OCI-LY7 (cell line): ENCODE data around the gene CMIP. TPM values are rescaled to one million over a fixed set of nuclear protein-coding genes. Genes with fewer than 3 reads are reported as not detected.

Experiments
- BruUV-seq: library from RNA; stranded (reverse); fragments of 400-500 nt; replicated peaks from 2 replicates; lab custom pipeline; 2021; lab: Mats Ljungman, UMichigan
- CTCF ChIA-PET: fragments of 300-600 bp; sonication (Branson Sonifier 250); formaldehyde crosslinking; loops from one replicate; lab custom pipeline; 2022; ENCODE audit warnings: antibody characterized with exemption; ENCODE audit not compliant: unreplicated experiment; lab: Charles Lee
- POLR2A ChIA-PET: fragments of 300-600 bp; sonication (Branson Sonifier 250); formaldehyde crosslinking; loops from one replicate; lab custom pipeline; 2022; ENCODE audit warnings: antibody characterized with exemption; lab: Charles Lee
- DNase-seq: peaks from one replicate; pipeline ENCODE4 v3.0.0-alpha.2; 2015; ENCODE audit warnings: low spot score
- H2AFZ ChIP-seq: fragments of 200-600 bp; sonication (generic), shearing (Covaris generic); 2 replicates; pipeline ENCODE4 v1.6.1; 2014; ENCODE audit warnings: mild to moderate bottlenecking, antibody characterized with exemption, low read length, moderate library complexity
- H3K27ac ChIP-seq: fragments of 200-600 bp; sonication (generic); 2 replicates; pipeline ENCODE4 v1.5.1; 2014; ENCODE audit warnings: mixed run types, low read depth, mild to moderate bottlenecking, moderate library complexity, low read length, inconsistent platforms; ENCODE audit not compliant: poor library complexity, severe bottlenecking
- H3K36me3 ChIP-seq: fragments of 200-600 bp; sonication (generic); 2 replicates; pipeline ENCODE4 v1.6.1; 2014; ENCODE audit warnings: mild to moderate bottlenecking, antibody characterized with exemption, low read length, moderate library complexity, mixed read lengths; ENCODE audit not compliant: insufficient read depth
- H3K4me1 ChIP-seq: fragments of 200-600 bp; sonication (generic); 2 replicates; pipeline ENCODE4 v1.5.1; 2014; ENCODE audit warnings: mild to moderate bottlenecking, low read length; ENCODE audit not compliant: insufficient read depth, poor library complexity, severe bottlenecking
- H3K4me2 ChIP-seq: fragments of 200-600 bp; sonication (generic); 2 replicates; pipeline ENCODE4 v1.6.1; 2014; ENCODE audit warnings: mild to moderate bottlenecking, low read length
- H3K4me3 ChIP-seq: fragments of 200-600 bp; sonication (generic); 2 replicates; pipeline ENCODE4 v1.5.1; 2014; ENCODE audit warnings: mild to moderate bottlenecking, low read depth, low read length; ENCODE audit not compliant: poor library complexity, severe bottlenecking
- H3K79me2 ChIP-seq: fragments of 200-600 bp; sonication (generic); 2 replicates; pipeline ENCODE4 v1.6.1; 2016; ENCODE audit warnings: low read depth, mild to moderate bottlenecking, low read length, moderate library complexity, mixed read lengths; ENCODE audit not compliant: insufficient read depth
- H3K9me2 ChIP-seq: fragments of 200-600 bp; sonication (generic); 2 replicates; pipeline ENCODE4 v1.6.1; 2016; ENCODE audit warnings: mild to moderate bottlenecking, low read length, mixed read lengths; ENCODE audit not compliant: insufficient read depth
- H3K9me3 ChIP-seq: fragments of 200-600 bp; sonication (generic); 2 replicates; pipeline ENCODE4 v1.6.1; 2014; ENCODE audit warnings: mild to moderate bottlenecking, mixed run types, low read length, mixed read lengths
- H4K20me1 ChIP-seq: fragments of 200-600 bp; sonication (generic); 2 replicates; pipeline ENCODE4 v1.6.1; 2014; ENCODE audit warnings: mild to moderate bottlenecking, antibody characterized with exemption, low read length, moderate library complexity, mixed read lengths; ENCODE audit not compliant: insufficient read depth
- EZH2phosphoT487 ChIP-seq: fragments of 200-600 bp; sonication (generic); IDR thresholded peaks from 2 replicates; pipeline ENCODE4 v1.6.1; 2018; ENCODE audit warnings: low read depth, borderline replicate concordance, mild to moderate bottlenecking, mixed run types, antibody characterized with exemption, low read length, moderate library complexity, mixed read lengths
- intact Hi-C: fragments of 100-400 bp; cut with micrococcal nuclease; formaldehyde crosslinking; loops from one replicate; pipeline ENCODE4 v1.10.0; 2022; ENCODE audit not compliant: unreplicated experiment
- total RNA-seq, 2 experiments: library from RNA; depleted of rRNA in 1 of 2; stranded (reverse); fragments of >200 nt in 1 of 2; shearing (Covaris generic) in 1 of 2; gene quantifications; 2 replicates each; pipeline ENCODE4 v1.2.3, GENCODE V29; 2014 to 2022
- TF ChIP-seq, protein P1 (sequence below): fragments of 200-600 bp; sonication (generic); conservative IDR thresholded peaks from 2 replicates; pipeline ENCODE4 v1.5.1; 2014; ENCODE audit warnings: mild to moderate bottlenecking, antibody characterized with exemption, low read length, moderate library complexity, mixed read lengths

The CMIP gene
- total RNA-seq, 2 experiments from 2014 or later, result 15.4 to 70.3 TPM

DNA sequence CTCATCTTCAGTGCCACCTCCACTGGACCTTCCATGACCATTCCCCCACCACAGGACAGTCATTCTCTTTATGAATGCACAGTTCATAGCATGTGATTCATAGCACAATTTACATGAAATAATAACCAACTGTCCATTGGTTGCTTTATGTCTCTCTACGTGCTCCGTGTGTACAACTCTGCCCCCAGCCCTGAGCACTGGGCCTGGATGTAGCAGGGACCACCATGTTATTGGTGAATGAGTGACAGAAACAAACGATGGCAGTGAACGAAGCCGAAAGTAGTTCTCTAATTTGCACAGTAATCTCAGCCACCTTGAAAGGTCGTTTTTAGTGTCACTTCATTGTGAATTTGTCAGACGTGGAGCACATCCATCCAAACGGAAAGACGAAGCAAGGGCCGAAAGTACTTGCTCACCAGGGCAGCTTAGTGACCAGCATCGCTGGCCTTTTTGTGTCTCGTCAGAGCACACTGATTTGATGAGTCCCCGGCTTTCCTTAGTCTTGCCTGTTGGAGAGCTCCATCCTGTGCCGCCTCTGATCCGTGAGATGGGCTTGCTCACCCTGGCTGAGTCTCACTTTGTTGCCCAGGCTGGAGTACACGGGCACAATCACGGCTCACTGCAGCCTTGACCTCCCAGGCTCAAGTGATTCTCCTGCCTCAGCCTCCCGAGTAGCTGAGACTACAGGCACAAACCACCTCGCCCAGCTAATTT lies 95.3 kb downstream of the CMIP start:
- no peak for DNase-seq
- Histone ChIP-seq H3K4me2 (no peak overlapping the region), H4K20me1 (no peaks in the 10 kb centered on the region), H3K4me3 (no peak overlapping the region), H3K9me2 (no peaks in the 10 kb centered on the region), H3K4me1 (peaks cover 3% of the 10 kb centered on the region), H3K79me2 (no peaks in the 10 kb centered on the region), H2AFZ (no peak overlapping the region), H3K27ac (no peak overlapping the region), H3K9me3 (no peaks in the 10 kb centered on the region), H3K36me3 (no peaks in the 10 kb centered on the region)
- intact Hi-C loops, result no loop called here
- CTCF ChIA-PET, result no interaction called here
- TF ChIP-seq, protein P1, sequence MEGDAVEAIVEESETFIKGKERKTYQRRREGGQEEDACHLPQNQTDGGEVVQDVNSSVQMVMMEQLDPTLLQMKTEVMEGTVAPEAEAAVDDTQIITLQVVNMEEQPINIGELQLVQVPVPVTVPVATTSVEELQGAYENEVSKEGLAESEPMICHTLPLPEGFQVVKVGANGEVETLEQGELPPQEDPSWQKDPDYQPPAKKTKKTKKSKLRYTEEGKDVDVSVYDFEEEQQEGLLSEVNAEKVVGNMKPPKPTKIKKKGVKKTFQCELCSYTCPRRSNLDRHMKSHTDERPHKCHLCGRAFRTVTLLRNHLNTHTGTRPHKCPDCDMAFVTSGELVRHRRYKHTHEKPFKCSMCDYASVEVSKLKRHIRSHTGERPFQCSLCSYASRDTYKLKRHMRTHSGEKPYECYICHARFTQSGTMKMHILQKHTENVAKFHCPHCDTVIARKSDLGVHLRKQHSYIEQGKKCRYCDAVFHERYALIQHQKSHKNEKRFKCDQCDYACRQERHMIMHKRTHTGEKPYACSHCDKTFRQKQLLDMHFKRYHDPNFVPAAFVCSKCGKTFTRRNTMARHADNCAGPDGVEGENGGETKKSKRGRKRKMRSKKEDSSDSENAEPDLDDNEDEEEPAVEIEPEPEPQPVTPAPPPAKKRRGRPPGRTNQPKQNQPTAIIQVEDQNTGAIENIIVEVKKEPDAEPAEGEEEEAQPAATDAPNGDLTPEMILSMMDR, result no peak
- no peak for TF ChIP-seq EZH2phosphoT487
- BruUV-seq, result no TSS peak
- POLR2A ChIA-PET, result interaction anchor here (0.6 kb wide), 1 partner anchor 463 kb away, joined by 4 read pairs; the partner anchor contains the start of gene C16orf46

DNA sequence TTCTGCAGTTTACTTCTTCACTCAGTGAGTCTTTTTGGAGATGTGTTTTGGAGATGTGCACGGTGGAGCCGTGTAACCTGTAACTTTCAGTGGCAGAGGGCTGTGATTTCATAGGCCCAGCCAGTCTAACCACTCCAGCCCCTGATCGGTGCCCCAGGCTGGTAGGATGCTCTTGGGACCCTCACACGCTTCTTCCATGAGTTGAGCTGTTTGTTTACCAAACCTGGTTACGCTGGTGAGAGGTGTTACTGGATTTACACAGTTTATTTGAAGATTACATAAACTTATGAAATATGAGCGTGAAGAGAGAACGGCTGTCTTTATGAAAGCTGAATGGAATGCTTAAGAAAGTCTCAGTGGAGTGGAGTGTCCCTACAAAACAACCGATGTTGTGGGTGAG lies 96.7 kb downstream of the CMIP start:
- Histone ChIP-seq H3K27ac (no peak overlapping the region), H3K79me2 (no peaks in the 10 kb centered on the region), H4K20me1 (no peaks in the 10 kb centered on the region), H3K4me1 (peaks cover 3% of the 10 kb centered on the region), H3K9me3 (no peaks in the 10 kb centered on the region), H3K4me2 (no peak overlapping the region), H3K4me3 (no peak overlapping the region), H3K9me2 (no peaks in the 10 kb centered on the region), H3K36me3 (no peaks in the 10 kb centered on the region), H2AFZ (no peak overlapping the region)
- intact Hi-C loops, result no loop called here
- no peak for DNase-seq
- ChIA-PET CTCF (no interaction called here), POLR2A (interaction anchor here (0.9 kb wide), 1 partner anchor 82 kb away, joined by 3 read pairs; no protein-coding TSS in a partner anchor)
- BruUV-seq, result no TSS peak
- TF ChIP-seq EZH2phosphoT487, result no peak
- TF ChIP-seq, protein P1, result no peak
